Dermis microvascular lymphatic vessel endothelial cell (primary cell): ENCODE measurements around the gene ZNF608. TPM values are rescaled to one million over a fixed set of nuclear protein-coding genes. Genes with fewer than 3 reads are reported as not detected.

Source experiments
- DNase-seq, 2 donors: peaks; one replicate each; pipeline versions ENCODE4 v3.0.0 to v3.0.0-alpha.2; 2010; ENCODE audit warnings: low read depth in 2 of 2
- total RNA-seq: library from RNA; depleted of rRNA; stranded (reverse); fragments of >200 nt; gene quantifications from 2 replicates; pipeline ENCODE4 v1.2.1, GENCODE V29; 2014

The ZNF608 gene
- total RNA-seq, 1 donor from 2014 or later = 10.9 TPM

DNA sequence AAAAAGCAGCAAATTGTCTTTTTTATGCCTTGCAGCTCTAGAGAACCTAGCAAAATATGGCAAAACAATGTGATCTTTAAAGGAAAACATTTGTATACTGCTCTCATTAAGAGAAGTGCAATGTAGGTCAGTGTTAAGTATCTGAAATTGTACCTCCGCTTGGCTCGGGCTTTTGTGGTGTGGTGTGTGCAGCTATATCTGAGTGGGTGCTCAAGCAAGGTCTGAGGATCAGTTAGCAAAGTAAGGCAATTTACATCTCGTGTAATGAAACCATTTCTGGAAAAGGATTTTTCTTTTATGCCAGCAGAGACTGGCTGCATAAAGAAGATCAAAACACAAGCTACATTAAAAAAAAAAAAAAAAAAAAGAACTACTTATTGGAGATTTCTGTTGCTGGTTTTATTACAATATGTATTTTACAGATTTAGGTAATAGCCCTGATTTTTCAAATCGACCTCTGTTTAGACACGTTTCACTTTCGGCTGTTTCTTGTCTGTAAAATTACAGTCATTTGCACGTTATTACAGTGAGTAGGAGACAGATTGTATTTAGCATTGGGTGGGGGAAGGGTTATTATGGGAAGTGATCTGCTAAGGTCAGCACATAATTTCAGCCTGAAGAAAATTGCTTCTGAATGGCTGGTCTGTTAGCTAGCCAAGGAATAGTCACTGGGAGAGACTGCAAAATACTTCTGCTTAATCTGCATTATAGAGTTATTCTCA is 7.9 kb upstream of the ZNF608 start:
- DNase-seq = no peak

DNA sequence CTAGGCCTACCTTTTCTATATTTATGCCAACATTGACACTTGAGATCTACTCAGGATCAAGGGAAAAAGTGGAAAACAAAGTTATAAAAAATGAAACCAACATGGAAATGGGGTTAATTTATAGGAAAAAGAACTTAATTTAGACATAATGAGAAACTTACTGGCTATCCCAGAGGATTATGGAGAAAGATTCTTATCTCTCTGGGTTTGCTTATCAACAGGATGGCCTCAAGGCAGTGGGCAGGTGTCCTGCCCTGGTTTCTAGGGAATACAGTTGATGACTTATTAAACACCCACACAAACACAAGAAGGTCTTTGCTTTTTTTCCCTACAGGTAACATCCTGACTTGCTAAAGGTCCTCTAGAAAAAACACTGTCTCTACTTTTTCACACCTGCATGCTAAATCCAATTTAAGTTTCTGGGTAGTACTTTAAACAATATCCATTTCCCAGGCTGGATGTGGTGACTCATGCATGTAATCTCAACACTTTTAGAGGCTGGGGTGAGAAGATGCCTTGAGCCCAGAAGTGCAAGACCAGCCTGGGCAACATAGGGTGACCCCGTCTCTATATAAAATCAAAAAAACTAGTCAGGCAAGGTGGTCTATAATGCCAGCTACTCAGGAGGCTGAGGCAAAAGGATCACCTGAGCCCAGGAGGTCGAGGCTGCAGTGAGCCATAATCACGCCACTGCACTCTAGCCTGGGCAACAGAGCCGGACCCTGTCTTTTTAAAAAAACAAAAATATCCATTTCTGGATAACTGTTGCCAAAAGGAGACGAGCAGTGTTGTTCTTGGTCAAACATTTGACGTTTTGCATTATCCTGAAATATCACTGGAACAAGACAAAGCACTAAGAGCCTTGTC is 6.6 kb upstream of the ZNF608 start:
- DNase-seq = no peak

DNA sequence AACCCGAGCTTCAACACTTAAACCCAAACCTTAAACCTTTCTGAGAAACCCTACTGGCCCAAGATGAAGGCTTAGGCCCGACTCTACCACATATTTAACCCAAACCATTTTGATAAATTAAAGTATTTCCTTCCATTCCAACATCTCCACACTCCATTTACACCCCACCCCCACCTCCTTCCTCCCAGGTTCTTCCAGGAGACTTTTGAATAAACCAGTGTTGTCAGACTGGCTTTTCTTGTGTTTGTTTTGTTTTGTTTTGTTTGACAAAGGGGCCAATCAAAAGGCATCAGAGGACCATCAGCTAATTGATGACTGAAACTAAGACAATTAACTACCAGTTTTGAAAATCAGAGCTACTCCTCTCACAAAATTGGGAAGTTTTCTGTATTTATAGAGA is 4.6 kb upstream of the ZNF608 start:
- no peak for DNase-seq

GRCh38 chr5:124748687-124749594 is 2.5 kb upstream of the ZNF608 start:
- DNase-seq = peak; percentile 95 to 97

DNA sequence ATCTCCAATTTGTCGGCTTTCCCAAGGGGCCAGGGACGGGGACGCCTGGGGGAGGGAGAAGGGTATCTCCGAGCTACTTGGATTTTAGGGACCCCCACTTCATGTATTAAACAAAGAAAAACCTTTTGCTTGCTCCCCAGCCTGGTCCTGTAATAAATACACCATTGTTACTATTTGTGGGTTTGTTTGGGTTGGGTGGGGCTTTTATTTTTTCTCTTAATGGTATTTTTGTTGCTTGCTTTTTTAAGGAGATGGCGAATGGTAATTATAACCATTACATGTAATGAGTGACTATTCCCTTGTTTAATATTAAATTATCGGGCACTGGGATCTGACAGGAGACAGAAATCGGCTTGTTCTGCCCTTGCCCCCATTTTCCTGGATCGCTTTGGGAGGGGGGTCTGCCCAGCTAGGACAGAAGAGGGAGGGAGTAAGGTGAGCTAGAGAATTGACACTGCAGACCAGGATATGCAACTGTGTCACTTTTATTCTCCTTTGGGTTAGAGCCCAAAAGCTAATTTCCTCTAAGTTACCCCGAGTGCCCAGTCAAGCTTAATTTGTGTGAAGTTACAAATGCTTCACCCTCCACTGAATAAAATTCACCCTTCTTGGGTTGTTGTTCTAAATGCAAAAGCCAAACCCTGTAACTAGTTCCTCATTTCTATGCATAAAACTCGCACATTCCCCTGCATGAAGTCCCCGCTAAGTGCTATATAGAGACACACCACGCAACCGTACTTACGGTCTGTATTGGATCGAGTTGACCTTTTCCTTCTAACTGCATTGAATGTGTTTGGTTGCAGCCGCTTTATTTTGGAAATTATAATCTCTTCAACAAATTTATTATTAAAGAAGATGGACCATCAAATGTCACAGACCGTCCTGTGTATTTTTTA is 1.6 kb upstream of the ZNF608 start:
- DNase-seq = peak; percentile 18 to 49

- peak; percentile 96 to 97 for DNase-seq
These were observed 714 bp upstream of the ZNF608 start for GRCh38 chr5:124746916-124747790.

DNA sequence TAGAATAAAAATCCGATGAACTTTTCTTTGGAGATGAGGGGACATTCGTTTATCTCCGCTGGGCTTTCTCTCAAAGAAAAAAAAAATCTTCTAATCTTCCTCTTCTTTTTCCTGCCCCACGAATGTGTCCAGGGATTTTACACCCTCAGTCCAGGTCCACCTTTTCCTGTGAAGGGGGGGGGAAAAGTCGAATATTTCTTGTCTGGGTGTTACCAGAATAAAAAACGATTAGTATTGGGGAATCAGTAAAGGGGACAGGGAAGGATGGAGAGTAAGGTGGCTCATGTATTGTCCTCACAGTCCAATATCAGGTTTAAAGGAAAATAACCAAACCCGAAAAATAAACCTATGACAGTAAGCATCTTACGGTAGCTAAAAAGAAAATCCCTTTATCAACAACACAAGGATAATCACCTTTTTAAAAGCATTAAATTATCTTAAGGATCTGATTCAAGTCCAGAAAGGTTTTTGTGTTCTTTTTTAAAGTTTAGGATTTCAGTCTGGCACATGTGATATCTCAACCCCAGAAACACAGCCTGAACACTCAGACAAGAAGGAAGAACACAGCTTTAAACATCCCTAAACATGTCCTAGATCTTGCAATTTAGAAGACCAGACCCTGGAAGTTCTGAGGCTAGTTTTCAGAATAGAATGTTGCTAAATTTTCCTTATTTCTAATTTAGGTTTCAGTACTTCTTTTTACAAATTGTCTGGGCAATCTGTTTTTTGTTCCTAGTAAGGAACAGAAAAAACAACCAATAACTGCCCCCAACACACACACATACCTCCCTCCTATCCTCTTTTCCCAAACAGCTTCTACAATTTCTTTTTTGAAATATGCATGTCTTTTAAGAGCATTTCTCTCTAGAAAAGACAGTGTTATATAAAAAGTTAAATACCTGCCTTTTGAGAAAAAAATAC is 1.2 kb downstream of the ZNF608 start:
- peak in 1 of 2 donors; percentile 18 for DNase-seq

DNA sequence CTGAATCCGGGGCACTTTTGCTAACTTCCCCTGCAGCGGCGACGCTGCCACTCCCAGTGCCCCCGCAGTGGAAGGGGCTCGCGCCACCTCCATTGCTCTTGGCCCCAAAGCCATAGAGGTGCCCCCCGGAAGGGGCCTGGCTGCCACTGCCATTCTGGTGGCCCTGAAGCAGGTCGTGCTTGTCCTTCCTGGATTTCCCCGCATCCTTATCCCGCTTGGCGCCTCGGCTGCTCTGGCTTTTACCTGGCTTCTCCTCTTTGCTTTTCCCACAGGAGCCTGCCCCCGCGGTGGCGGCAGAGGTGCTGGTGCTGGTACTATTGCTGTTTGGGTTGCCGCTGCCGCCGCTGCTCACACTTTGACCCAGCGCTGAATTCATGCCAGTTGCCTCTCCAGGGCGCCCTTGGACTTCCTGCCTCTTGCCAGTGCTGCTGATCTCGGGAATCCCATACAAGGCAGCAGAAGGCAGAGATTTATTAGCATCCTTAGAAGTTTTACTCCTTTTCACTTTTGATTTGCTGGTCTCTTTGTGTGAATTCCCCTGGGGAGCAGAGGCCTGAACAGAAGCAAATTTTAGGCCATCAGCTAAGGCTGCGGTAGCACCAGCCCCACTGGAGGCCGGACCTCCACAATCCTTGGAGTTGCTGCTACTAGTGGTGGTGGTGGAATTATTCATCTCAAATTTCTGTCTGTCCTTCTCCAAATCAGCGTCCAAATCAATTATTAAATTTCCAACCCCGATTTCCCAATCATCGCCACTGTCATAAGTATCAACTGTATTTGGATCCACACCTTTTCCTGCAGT is 2.1 kb downstream of the ZNF608 start:
- DNase-seq = peak in 1 of 2 donors; percentile 44

- DNase-seq = peak in 1 of 2 donors; percentile 24
These were observed 2.8 kb downstream of the ZNF608 start for GRCh38 chr5:124743602-124744169.

- DNase-seq = peak in 1 of 2 donors; percentile 59
These were observed 3.3 kb downstream of the ZNF608 start for GRCh38 chr5:124742983-124743601.

DNA sequence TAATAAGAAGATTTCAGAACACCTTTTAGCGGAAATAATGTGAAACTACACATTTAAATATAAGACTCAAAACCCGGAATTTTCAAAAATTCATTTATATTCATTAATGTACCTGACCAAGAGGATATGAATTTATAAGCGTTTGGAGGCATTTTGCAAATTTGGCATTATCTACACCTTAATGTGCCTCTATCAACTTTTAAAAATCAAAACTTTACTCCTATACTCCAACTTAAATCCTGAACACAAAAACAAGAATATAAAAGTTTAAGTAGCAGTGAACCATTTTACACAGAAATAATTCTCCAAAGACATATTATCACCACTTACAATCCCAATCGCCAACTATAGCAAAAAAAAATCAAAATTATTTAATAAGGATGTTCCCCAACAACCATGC is 3.9 kb downstream of the ZNF608 start:
- DNase-seq = no peak

DNA sequence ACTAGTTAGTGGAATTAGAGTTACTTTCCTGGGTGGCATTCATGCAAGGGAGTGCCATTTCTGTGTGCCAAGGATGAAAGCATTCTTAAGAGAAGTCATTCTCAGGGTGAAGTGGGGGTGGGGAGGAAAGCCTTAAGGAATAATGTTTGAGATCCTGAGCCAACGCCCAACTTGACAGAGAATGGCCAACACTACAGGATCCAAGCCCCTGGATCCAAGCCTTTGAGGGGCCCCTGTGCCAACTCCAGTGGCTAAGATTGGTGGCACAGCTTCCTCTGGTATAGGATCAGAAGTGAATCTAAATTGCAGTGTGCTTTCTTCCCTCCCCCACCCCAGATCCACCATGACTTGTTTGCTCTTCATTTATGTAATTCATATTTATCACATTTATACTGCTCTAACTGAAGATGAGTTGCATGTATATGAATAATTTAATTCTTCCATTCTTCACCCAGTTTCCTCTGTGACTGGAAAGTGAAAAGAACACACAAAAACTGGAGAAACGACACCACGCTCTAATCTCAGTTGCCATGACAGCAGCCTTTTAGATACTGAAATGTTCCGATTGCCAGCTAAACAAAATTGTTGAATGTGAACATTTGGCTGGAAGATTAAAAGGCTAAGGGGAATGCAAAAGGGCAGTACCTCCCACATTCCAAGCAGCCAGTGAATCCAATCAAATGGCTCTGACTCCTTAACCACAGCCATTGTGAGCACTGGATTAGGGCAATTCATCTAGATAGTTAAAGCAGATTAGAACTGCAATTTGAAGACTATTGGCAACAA is 4.5 kb downstream of the ZNF608 start:
- DNase-seq = peak in 1 of 2 donors; percentile 32

GRCh38 chr5:124740991-124741583 is 5.4 kb downstream of the ZNF608 start:
- DNase-seq = no peak

DNA sequence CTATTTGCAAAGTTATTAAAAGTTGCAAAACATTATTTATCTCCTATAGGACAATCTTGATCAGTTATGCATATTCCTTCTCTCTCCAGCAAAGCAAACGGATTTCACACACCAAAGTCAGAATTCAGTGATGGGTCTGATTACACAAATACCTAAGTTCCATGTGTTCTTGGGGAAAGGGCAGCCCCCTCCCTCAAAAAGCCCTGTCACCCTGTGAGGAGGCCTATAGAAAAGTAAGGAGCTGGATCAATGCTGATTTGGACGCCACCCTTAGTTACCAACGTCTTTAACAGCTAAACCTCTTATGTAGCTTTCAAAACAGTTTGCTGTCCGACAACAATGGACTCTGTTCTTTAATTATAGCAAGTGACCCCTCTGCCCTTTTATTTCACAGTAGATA is 6.4 kb downstream of the ZNF608 start:
- DNase-seq = no peak

- no peak for DNase-seq
These were observed 6.8 kb downstream of the ZNF608 start for GRCh38 chr5:124739634-124740025.
